Activated gamma-delta T cell (primary cell): ENCODE results near the gene DERL3.
A peak's percentile ranks its signal among the peaks of the same experiment; 100 is the strongest.

ENCODE experiments used
- DNase-seq: peaks from one replicate; lab custom pipeline; 2025; lab: John Stamatoyannopoulos, UW

The DERL3 gene

GRCh38 chr22:23847310-23847920 lies 8.6 kb upstream of the DERL3 start:
- DNase-seq, result no peak

DNA sequence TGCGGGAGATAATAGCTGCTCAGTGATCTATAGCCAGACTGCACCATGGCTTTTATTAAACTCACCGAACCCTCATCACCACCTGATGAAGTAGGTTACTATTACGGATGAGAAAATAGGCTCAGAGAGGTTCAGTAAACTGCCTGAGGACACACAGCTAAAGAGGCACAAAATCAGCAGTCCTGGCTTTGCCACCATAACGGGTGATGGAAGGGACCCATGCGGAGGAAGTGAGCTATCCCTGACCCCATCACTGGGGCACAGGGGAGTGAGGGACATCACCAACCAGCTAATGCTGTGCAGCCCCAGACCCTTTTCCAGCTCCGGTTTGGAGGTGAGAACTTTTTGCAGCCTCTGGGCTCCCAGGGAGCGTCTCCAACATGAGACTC lies 7.3 kb upstream of the DERL3 start:
- DNase-seq, result no peak

- DNase-seq, result no peak
Measured at GRCh38 chr22:23845265-23846080, 6.7 kb upstream of the DERL3 start.

GRCh38 chr22:23844739-23845202 lies 6.0 kb upstream of the DERL3 start:
- no peak for DNase-seq

DNA sequence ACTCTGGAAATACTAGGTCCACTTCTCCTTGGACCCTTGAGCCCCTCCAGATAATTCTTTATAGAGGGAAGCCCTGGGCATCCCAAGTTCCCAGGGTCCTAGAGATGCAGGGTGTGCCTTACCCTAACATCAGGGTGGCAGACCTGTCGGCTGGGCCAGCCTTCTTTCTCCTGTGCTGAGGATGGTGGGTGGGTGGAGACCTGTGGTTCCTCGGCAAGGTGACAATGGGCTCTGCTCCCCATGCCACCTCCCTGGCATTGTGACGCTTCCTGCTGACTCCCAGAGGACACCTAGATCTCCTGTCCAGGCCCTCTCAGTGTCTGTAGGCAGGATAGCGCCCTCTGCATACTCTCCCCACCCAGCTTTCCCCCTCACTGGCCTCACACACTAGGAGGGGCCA lies 3.8 kb upstream of the DERL3 start:
- no peak for DNase-seq

- no peak for DNase-seq
Measured at GRCh38 chr22:23841736-23842445, 3.1 kb upstream of the DERL3 start.

GRCh38 chr22:23841292-23841691 lies 2.5 kb upstream of the DERL3 start:
- no peak for DNase-seq

DNA sequence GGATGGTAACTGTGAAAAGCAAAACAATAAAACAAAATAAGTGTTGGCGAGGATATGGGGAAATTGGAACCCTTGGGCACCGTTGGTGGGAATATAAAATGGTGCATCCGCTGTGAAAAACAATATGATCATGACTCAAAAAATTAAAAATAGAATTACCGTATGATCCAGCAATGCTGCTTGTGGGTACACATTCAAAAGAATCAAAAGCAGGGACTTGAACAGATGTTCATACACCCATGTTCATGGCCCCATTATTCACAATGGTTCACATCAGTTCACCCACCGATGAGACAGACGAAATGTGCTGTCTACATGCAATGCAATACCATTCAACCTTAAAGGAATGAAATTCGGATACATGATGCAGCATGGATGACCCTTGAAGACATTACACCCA lies 1.2 kb upstream of the DERL3 start:
- DNase-seq, result no peak

DNA sequence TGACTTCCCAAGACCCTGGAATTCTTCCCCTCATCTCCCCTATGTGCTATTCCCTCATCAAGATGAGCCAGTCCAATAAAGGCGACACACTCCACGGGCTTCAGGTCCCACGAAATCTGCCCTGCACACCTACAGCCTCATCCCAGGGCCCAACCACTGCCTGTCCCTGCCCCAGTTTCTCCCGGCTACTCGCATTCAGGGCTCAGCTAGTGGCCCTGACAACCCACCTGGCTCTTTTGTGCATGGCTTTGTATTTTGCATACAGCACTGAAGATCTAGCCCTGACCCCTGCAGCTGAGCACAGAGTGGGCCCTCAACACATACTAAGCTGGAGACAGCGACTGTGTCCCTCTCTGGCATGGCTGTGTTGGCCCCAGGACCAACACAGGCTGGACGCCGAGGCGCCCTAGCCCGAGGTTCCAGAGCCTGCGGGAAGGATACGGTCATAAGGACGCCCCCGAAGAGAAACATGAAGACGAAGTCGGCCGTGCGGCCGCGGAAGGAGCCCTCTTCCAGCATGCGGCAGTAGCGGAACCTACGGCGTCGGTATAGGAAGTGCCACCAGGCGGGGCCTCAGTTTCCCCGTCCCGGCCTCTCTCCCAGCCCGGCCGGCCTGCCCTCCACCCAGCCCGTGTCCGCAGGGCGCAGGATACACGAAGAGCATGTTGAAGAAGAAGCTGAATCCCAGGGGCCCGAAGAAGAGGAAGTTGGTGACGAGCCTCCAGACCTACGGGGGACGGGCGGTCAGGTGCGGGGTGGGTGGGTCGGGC lies 710 bp downstream of the DERL3 start:
- peak; percentile 17 for DNase-seq

- DNase-seq, result no peak
Measured at GRCh38 chr22:23837496-23837859, 1.3 kb downstream of the DERL3 start.

DNA sequence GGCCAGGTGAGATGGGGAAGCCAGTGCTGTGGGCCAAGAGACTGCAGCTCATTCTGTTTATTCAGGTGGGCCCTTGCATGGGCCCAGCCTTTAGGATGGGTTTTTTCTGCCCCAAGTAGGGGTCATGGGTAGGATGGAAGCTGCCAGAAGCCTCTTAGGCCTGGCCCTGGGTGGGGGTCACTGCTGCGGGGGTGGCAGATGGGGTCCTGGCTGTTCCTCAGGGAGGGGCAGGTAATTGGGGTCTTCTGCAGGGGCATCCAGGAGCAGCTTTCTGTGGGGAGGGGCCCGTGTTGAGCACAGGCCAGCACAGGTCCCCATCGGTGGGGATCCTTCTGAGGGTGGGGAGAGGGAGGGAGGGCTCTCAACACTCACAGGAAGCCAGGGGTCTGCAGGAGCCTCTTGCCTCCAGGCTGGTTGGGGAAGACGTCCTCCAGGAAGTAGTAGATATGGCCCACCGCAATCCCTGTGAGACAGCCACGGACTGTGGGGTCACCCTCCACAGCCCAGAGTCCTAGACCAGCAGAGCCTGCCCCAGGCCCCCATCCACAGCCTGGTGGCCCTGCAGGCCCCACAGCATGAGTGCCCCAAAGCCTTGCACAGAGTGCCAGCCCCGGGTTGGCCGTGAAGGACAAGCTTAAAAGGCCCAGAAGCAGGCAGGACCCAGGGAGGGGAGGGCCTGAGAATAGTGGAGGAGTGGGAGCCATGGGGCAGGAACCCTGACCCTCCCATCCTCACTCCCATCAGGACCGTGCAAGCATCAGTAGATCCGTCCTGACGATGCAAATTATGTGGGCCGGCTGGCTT lies 1.9 kb downstream of the DERL3 start:
- no peak for DNase-seq

GRCh38 chr22:23836281-23836680 lies 2.5 kb downstream of the DERL3 start:
- no peak for DNase-seq

GRCh38 chr22:23835484-23836144 lies 3.2 kb downstream of the DERL3 start:
- no peak for DNase-seq

GRCh38 chr22:23834793-23835483 lies 3.9 kb downstream of the DERL3 start:
- no peak for DNase-seq

- DNase-seq, result no peak
Measured at GRCh38 chr22:23834406-23834792, 4.4 kb downstream of the DERL3 start.

DNA sequence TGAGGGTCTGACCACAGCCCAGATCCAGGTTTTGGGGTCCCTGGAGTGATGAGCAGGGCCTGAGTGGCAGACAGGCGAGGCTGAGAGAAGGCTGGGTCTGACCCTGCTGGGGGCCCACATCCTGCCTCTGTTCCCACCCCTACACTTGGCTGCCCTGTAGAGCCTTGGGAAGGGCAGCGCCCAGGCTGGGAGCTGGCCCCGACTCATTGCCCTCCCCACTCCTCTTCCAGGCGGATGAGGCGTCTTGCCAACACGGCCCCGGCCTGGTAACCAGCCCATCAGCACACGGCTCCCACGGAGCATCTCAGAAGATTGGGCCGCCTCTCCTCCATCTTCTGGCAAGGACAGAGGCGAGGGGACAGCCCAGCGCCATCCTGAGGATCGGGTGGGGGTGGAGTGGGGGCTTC lies 4.9 kb downstream of the DERL3 start:
- no peak for DNase-seq

DNA sequence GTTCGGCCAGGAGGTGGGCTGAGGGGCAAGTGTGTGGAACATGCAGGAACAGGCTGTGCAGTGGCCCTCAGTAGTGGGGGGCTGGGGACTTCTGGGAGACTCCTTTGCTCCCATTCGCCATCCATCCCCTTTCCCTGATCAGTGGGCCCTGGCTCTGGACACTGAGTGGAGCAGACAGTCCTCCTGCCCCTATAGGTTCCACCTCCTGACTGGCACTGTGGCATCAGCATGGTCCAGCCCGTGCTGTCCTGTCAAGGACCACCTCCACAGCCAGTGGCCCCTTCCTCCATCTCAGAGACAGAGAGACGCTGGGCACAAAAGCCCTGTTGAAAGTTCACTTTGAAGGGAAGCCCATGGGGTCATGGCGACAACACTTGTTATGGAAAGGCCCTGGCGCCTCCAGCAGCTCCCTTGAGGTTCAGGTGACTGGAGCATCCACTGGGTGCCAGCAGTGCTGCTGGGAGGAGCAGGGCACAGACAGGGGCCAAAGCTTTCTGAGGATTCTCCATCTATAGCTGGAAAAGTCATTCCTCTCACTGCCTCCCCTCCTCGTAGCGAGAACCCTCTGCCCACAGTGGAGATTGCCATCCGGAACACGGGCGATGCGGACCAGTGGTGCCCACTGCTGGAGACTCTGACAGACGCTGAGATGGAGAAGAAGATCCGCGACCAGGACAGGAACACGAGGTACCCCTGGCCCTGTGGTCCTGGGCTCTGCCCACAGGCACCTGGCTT lies 5.6 kb downstream of the DERL3 start:
- DNase-seq, result no peak

GRCh38 chr22:23832226-23833016 lies 6.4 kb downstream of the DERL3 start:
- DNase-seq, result no peak

- DNase-seq, result no peak
Measured at GRCh38 chr22:23831781-23832180, 7.0 kb downstream of the DERL3 start.
